ENCODE data around the gene PIK3R4. TPM values are rescaled to one million over a fixed set of nuclear protein-coding genes. Genes with fewer than 3 reads are reported as not detected.

The PIK3R4 gene
- total RNA-seq, 1 donor from 2014 or later = 31.8 TPM

DNA sequence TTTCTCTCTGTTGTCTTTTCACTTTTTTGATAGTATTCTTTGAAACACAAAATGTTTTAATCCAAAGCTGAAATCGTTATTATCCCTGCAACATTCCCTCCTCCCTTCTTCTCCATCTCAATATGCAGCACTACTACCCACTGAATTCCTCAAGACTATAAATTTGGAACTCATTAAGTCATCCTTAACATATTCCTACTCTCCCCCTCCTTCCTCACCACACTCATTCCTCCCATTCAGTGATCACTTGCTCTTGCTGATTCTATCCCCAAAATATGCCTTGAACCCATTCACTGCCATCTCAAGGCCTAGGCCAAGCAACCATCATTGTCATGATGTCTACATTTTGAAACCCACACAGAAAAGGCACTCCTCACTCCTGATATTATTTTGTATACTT lies 2.4 kb upstream of the PIK3R4 start:
- ATAC-seq (no peak), DNase-seq (ENCODE audit: low spot score) (no peak)
- intact Hi-C loops (cut with DNase I) = no loop called here

DNA sequence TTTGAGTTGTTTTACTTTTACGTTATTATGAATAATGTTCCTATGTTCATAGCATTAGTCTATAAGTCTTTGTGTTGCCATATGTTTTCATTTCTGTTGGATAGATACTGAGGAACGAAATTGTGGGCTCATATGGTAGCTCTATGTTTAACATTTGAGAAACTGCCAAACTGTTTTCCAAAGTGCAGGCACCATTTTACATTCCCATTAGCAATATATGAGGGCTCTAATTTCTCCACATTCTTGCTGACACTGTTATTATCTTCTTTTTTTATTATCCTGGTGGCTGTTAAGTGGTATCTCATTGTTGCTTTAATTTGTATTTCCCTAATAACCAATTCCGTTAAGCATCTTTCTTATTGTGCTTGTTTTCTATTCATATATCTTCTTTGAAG lies 1.8 kb upstream of the PIK3R4 start:
- intact Hi-C loops (cut with DNase I) = no loop called here
- ATAC-seq = no peak
- no peak for DNase-seq (ENCODE audit: low spot score)

DNA sequence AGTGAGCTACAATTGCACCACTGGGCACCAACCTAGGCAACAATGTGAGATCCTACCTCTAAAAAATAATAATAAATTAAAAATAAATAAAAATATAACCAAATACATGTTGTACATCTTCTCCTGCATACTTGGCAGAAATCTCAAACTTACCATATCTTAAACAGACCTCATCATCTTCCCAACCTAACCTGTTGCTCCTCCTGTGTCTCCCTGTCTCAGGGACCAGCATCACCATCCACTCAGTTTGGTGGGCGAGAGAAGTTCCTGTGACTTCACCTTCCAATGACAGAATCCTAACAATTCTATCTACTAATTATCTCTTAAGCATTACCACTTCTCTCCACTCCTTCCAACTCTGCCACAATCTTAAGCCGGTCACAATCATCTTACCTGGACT lies 3.3 kb downstream of the PIK3R4 start:
- no peak for ATAC-seq
- no peak for DNase-seq (ENCODE audit: low spot score)
- intact Hi-C loops (cut with DNase I) = no loop called here

DNA sequence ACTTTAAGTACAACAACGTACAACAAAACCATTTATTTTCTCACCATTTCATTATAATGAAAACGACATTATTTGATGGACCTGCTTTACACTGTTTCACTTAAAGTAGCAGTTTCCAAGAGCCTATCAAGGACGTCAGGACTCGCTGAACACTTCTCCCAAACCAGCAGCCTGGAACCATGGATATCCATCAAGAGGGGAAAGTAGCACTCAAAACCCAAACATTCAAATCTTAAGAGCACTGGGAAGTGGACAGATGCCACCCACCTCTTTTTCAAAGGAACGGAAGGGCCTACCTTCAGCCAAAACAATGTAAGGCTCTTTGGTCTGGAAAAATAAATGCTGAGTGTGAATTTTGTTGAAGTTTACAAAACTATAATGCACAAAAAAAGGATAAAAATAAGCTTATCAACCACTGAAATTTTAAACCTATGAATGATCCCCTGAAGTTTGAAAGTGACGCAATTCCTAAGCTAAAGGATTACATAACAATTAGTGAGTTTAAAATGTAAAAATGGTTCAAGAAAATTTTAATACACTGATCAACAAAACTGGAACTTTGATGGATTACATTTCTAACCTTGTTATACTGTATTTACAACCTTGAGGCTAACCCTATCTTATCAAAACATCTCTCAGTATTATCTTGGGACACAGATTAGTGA lies 4.6 kb downstream of the PIK3R4 start:
- DNase-seq (ENCODE audit: low spot score) (no peak), ATAC-seq (no peak)
- intact Hi-C loops (cut with DNase I) = no loop called here

DNA sequence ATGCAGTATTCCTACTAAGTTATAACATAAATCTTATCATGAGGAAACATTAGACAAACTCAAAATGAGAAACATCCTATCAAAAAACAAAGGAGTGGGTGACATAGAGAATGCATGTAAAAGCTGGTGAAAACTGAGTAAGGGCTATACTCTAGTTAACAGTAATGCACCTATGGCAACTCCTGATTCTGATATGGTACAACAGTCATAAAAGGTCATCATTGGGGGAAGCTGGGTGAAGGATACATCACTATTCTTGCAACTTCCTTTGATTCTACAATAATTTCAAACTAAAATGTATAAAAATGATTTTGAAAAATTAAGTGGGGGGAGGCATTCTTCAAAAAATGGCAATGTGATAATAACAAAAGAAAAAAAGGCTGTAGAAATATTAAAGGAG lies 6.8 kb downstream of the PIK3R4 start:
- ATAC-seq (no peak), DNase-seq (ENCODE audit: low spot score) (no peak)
- intact Hi-C loops (cut with DNase I) = no loop called here

DNA sequence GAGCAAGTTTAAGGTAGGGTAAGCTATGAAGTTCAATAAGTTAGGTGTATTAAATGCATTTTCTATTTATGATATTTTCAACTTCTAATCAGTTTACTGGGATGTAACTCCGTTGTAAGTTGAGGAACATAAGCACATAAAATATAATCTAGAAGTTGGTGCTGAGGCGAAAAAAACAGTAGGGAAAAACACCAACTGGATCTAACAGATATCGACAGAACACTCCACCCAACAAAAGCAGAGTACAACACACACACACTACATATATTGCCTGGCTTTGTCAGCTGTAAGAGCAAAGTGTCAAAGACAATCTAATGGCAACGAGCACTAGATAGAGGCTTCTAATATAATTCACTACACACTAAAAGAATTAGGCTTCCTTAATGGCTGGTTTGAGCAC lies 8.4 kb downstream of the PIK3R4 start:
- DNase-seq (ENCODE audit: low spot score) (no peak), ATAC-seq (no peak)
- intact Hi-C loops (cut with DNase I) = no loop called here

DNA sequence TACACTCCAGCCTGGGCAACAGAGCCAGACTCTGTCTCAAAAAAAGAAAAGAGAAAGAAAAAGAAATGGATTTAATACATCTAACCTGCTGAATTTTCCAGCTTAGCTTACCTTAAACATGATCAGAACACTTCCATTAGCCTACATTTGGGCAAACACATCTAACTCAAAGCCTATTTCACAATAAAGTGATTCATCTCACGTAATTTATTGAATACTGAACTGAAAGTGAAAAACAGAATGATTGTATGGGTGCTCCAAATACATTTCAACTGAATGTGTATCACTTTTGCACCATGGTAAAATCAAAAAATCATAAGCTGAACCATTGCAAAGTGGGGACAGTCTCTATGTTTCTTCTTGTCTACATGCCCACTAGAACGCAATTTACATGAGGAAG lies 9.0 kb downstream of the PIK3R4 start:
- no peak for DNase-seq (ENCODE audit: low spot score)
- no peak for ATAC-seq
- intact Hi-C loops (cut with DNase I) = no loop called here

DNA sequence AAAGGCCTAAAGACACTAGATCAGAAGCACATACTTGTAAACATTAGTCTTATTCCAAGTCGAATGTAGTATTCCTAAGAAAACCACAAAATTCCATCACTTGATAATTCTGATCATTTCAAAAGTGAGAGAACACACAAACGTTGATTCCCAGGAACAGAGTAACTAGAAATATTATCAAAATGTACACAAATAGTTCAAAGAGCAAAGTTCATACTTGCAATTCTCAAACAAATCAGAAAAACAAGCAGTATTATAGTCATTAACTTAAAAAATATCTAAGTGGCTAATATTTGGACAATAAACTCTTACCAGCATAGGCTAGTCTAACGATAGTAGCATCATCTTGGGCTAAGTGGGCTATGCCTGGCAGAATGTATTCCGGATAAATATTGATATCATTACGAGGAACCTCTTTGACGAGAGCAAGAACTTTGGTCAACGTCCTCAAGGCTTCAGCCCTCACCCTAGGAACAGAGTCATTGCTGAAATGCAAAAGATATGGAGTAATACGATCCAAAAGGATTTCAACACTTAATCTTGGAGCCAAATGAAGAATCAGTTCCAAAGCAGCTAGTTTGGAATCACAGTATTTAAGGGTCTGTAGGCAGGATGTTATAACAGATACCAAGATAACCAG lies 13.3 kb downstream of the PIK3R4 start:
- ATAC-seq (no peak), DNase-seq (ENCODE audit: low spot score) (no peak)
- intact Hi-C loops (cut with DNase I) = no loop called here

DNA sequence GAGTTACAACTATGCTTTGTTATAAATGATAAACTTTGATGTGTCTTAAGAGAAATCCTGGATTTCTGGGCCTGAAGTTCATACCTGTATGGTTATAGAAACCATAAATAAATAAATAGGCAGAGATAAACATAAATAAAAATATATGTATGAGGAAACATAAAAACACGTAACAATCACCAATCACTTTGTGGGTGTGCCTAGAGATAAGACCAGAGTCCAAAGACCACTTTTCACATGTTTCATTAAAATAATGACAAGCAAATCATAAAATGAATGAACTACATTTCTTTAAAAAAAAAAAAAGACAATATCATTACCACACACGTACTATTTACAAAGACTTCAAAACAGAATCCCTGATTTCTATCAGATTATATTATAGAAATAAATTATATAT lies 14.1 kb downstream of the PIK3R4 start:
- DNase-seq (ENCODE audit: low spot score) (no peak), ATAC-seq (no peak)
- intact Hi-C loops (cut with DNase I) = no loop called here

DNA sequence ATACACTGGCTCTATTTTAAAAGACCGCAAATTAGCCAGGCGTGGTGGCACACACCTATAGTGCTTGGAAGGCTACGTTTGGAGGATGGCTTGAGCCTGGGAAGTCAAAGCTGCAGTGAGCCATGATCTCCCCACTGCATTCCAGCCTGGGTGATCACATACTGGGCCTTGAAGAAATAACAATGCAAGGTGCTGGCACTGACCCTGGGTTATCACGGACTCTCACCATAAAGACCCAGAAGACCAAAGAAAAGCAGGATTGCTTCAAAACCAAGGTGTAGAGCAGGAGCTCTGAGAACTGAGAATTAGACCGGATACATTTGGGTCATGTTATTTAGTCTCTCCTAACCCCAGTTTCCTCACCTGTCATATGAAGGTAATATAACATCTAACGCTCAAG lies 14.8 kb downstream of the PIK3R4 start:
- intact Hi-C loops (cut with DNase I) = no loop called here
- ATAC-seq = no peak
- no peak for DNase-seq (ENCODE audit: low spot score)

DNA sequence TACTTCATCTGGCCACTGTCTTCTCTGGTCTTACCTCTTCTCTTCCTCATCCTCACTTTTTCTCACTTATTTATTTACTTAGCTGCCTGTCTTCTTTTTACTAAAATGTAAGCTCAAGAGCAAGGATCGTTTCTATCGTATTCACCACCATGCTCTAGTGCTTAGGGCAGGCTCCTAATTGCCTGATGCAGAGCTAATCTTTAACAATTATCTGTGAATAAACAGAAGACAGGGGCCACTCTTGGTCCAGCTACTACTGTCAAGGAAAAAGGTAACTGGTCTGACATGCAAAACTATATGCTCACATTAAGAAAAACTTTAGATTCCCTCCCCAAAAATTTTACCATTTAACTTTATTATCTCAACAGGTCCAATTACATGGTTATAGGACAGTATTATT lies 17.5 kb downstream of the PIK3R4 start:
- ATAC-seq = no peak
- intact Hi-C loops (cut with DNase I) = no loop called here
- DNase-seq (ENCODE audit: low spot score) = no peak

DNA sequence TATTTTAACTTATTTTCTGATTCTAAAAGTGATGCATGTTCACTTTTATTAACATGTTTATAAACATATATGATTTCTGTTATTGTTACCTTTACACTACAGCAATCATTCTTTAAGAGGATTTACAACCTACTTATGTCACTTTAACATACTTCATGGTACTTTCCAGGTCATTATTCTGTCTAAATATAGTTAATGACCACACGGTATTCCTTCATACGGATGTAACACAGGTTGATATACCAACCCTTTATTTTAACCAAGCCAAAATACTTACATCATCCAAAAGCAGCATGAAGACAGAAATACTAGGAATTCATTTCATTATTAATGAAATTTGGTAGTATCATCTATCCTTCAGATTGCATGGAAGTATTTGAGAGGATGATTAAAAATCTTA lies 18.6 kb downstream of the PIK3R4 start:
- no peak for ATAC-seq
- intact Hi-C loops (cut with DNase I) = no loop called here
- DNase-seq (ENCODE audit: low spot score) = no peak

DNA sequence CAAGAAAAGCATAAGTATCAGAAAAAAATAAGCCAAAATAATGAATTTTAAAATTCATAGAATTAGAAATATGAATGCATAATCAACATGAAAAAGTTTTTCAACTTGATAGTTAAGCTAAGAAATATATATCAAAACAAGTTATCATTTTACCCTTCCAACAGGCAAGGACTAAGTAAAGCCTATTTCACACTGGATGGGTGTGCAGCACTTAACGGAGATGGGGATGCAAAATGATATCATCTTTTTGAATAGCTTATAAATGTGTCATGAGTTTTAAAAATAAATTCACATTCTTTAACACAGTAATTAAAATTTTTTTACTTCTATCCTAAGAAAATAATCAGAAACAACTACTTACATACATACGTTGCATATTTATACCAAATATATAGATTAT lies 20.9 kb downstream of the PIK3R4 start:
- intact Hi-C loops (cut with DNase I) = no loop called here
- DNase-seq (ENCODE audit: low spot score) = no peak
- no peak for ATAC-seq

DNA sequence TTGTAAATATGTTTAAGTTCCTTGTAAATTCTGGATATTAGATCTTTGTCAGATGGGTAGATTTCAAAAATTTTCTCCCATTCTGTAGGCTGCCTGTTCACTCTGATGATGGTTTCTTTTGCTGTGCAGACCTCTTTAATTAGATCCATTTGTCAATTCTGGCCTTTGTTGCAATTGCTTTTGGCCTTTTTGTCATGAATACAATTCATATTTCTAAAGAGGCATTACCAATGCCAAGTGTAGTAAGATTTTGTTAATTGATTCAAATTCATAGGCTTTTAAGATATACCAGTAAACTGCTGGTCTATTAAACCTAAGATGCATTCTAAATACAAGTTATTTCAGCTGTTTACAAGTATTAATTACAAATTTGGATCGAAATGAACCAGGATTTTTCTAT lies 31.0 kb downstream of the PIK3R4 start:
- DNase-seq (ENCODE audit: low spot score) (no peak), ATAC-seq (no peak)
- intact Hi-C loops (cut with DNase I) = no loop called here

DNA sequence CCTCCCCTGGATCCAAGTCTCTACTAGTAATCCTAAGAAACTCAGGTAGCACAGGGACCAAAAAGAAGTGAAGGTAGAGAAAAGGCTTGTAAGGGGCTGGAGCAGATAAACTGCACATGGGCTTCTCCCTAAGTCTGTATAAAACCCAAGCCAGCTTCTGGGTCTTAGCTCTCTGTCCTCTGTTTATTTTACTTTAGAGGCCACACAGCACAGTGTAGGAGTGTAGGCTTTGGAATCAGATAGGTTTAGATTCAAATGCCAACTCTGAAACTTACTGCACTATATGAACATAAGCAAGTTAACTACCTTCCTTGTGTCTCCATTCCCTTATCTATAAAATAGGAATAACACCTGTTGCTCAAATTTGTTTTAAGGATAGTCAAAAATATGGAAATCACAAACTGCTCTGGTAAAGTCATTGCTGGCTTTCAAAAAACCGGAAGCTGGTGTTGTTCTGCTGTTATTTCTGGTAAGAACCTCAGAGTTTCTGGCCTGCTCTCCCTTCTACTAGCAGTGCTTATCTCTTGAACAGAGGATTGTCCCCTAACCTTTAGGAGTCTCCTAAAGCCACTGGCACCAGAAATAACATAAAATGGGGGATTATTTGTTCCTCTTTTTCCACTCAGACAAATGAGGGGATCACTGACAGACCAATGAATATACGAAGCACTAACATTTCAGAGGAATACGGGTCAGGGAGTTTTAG lies 33.8 kb downstream of the PIK3R4 start:
- intact Hi-C loops (cut with DNase I) = no loop called here
- no peak for ATAC-seq

DNA sequence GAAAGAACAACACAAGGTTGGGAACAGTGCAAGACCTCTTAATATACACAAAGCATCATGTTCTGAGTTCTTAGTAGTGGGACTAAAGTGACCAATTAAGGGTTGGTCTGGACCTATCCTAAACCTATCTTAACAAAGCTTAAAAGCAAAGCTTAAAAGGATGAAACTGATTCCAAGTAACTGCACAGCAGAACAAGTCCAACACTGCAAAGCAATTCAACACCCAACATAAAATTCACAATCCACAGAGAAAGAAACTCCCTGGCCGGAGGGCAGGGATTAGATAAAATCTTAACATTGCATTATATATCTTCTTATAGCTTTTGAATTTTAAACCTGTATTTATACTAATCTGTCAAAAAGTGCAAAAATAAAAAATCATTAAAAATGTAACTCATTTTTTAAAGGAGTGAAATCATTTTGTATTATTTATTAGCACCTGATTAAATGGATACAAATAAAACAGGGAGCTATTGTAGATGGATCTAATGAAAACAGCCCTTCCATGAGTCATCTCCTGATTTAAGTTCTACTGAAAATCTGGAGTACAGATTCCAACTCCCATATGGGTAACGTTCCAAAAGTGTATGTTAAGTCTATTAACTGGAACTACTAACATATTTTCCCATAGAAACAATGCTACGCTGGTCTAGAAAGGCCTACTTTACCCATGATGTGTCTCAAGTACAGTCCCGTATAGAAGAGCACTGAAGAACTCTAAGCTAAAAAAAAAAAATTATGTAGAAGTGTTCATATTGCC lies 34.9 kb downstream of the PIK3R4 start:
- DNase-seq (ENCODE audit: low spot score) = no peak
- no peak for ATAC-seq
- intact Hi-C loops (cut with DNase I) = no loop called here

More for the DNA sequence above, 33.8 kb downstream of the PIK3R4 start:
- no peak for DNase-seq (ENCODE audit: low spot score)

DNA sequence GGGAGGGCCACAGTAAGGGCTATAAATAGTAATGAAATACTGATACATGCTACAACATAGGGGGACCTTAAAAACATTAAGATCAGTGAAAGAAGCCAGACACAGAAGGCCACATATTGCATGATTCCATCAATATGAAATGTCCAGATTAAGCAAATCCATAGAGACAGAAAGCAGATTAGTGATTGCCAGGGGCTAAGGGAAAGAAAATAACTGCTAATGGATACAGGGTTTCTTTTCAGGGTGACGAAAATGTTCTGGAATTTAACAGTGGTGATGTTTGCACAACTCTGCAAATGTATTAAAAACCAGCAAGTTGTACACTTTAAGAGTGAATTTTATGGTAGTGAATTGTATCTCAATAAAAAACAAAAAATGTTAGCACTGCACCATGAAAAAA lies 37.0 kb downstream of the PIK3R4 start:
- intact Hi-C loops (cut with DNase I) = no loop called here
- ATAC-seq = no peak
- no peak for DNase-seq (ENCODE audit: low spot score)

DNA sequence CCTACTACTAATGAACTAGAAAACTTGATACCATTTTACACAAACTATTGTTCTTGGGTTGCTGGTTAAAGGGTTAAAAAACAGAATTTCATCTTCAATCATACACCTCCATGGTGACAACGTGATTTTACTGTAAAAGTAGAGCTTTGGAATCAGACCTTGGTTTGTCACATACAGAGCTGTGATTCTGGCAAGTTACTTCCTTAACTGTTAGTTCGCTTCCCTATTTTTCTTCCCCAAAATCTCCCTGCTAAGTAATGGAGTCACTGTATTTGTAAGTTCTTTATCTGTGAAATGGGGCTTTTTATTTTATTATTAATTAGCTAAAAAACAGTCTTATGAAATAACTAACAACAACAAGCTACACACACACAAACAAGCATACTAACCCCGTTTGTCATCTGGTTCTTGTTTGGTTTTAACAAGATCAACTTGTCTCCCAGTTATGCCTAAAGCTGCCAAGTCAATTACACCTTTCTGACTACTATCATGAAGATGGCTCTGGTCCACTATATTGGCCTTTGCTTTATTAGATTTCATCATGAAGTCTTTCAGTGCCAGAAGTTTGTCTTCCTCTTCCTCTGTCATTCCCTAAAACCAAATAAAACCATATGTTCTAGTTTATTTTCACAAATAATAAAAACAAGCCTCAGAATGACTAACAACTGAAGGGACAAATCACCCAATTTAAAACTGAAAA lies 38.6 kb downstream of the PIK3R4 start:
- intact Hi-C loops (cut with DNase I) = no loop called here

DNA sequence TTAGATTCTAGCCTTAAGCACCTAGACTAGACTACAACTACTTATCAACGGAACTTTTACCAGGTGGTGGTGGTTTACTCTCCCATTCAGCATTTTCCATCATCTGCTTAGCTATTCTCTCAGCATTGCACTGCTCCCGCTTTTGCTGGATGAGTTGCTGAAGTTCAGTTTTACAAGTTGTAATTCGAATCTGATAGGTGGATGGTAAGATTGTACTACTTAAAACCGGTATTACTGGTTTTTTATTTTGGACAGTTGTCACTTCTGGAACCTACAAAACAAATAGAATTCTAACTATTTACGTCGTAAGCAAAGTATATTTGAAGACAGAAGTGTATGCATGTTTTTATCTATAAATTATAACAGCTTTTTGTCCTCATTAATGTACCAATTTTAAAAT lies 41.1 kb downstream of the PIK3R4 start:
- no peak for DNase-seq (ENCODE audit: low spot score)
- ATAC-seq = no peak

More for the DNA sequence above, 38.6 kb downstream of the PIK3R4 start:
- ATAC-seq (no peak), DNase-seq (ENCODE audit: low spot score) (no peak)

More for the DNA sequence above, 41.1 kb downstream of the PIK3R4 start:
- intact Hi-C loops (cut with DNase I) = no loop called here
